SU-DHL-6 (cell line): ENCODE results near the gene CLASP1.

Experiments used
- H2AFZ ChIP-seq: fragments of 200-600 bp; sonication (generic); 2 replicates; pipeline ENCODE4 v1.6.1; 2014; ENCODE audit warnings: low read depth, mild to moderate bottlenecking, moderate library complexity, mixed read lengths, antibody characterized with exemption, low read length; ENCODE audit not compliant: severe bottlenecking
- H3F3A ChIP-seq: fragments of 200-600 bp; shearing (Covaris generic); 2 replicates; pipeline ENCODE4 v1.6.0; 2016; ENCODE audit warnings: antibody characterized with exemption, mild to moderate bottlenecking; ENCODE audit not compliant: insufficient read depth
- H3K27ac ChIP-seq: fragments of 200-600 bp; sonication (generic); 2 replicates; pipeline ENCODE4 v1.5.1; 2016; ENCODE audit warnings: low read depth, mild to moderate bottlenecking, low read length, moderate library complexity, mixed read lengths
- H3K27me3 ChIP-seq: fragments of 200-600 bp; sonication (generic), shearing (Covaris generic); 2 replicates; pipeline ENCODE4 v1.6.0; 2014; ENCODE audit warnings: mild to moderate bottlenecking, low read length
- H3K36me3 ChIP-seq: fragments of 200-600 bp; sonication (generic); 2 replicates; pipeline ENCODE4 v1.6.1; 2014; ENCODE audit warnings: mild to moderate bottlenecking, low read length, mixed read lengths
- H3K4me2 ChIP-seq: fragments of 300-600, 200-600 bp; shearing (Covaris generic), sonication (generic); 2 replicates; pipeline ENCODE4 v1.6.0; 2014; ENCODE audit warnings: low read length, low read depth, mild to moderate bottlenecking; ENCODE audit not compliant: poor library complexity, severe bottlenecking
- H3K4me3 ChIP-seq: fragments of 200-600 bp; sonication (generic); 2 replicates; pipeline ENCODE4 v1.5.1; 2014; ENCODE audit warnings: antibody characterized with exemption, low read length, mild to moderate bottlenecking, mixed read lengths; ENCODE audit not compliant: insufficient read depth, poor library complexity, severe bottlenecking
- H3K79me2 ChIP-seq: fragments of 200-600 bp; sonication (generic); 2 replicates; pipeline ENCODE4 v1.6.1; 2014; ENCODE audit warnings: mild to moderate bottlenecking, low read length, moderate library complexity; ENCODE audit not compliant: insufficient read depth
- H3K9ac ChIP-seq: fragments of 200-600 bp; sonication (generic); 2 replicates; pipeline ENCODE4 v1.7.0; 2014; ENCODE audit warnings: mild to moderate bottlenecking, low read length
- H3K9me2 ChIP-seq: fragments of 200-600 bp; sonication (generic); replicated peaks from 2 replicates; pipeline ENCODE4 v1.6.1; 2014; ENCODE audit warnings: low read length; ENCODE audit not compliant: insufficient read depth
- H3K9me3 ChIP-seq: fragments of 200-600 bp; sonication (generic); 2 replicates; pipeline ENCODE4 v1.6.1; 2014; ENCODE audit warnings: low read length, mixed read lengths; ENCODE audit not compliant: insufficient read depth
- H4K20me1 ChIP-seq: fragments of 200-600 bp; sonication (generic); 2 replicates; pipeline ENCODE4 v1.6.1; 2014; ENCODE audit warnings: low read depth, mild to moderate bottlenecking, antibody characterized with exemption, low read length, moderate library complexity, mixed read lengths
- CTCF ChIP-seq: fragments of 200-600 bp; sonication (generic); IDR thresholded peaks from one replicate; pipeline ENCODE4 v1.5.1; 2017; ENCODE audit warnings: antibody characterized with exemption, mild to moderate bottlenecking, low read length, moderate library complexity; ENCODE audit not compliant: insufficient read depth, poor library complexity, severe bottlenecking
- EZH2phosphoT487 ChIP-seq: fragments of 200-600 bp; sonication (generic), shearing (Covaris generic); conservative IDR thresholded peaks from 2 replicates; pipeline ENCODE4 v1.6.1; 2018; ENCODE audit warnings: mild to moderate bottlenecking, antibody characterized with exemption, low read length, moderate library complexity, mixed read lengths

Gene CLASP1

GRCh38 chr2:121633463-121633862, 15.8 kb downstream of the CLASP1 start:
- peaks cover 82% of the 10 kb centered on the region for H3K79me2 ChIP-seq
- TF ChIP-seq CTCF, result no peak
- TF ChIP-seq EZH2phosphoT487, result no peak
- H3K27ac ChIP-seq, result no peak overlapping the region
- no peaks in the 10 kb centered on the region; the same call in 1 of the 2 replicates for H3K9me3 ChIP-seq
- H3K9ac ChIP-seq, result no peak overlapping the region
- 0 out of 2 replicates have a peak, but pooled peaks cover 3% of the 10 kb centered on the region for H3F3A ChIP-seq
- H3K9me2 ChIP-seq, result no peaks in the 10 kb centered on the region
- no peak overlapping the region for H2AFZ ChIP-seq
- no peaks in the 10 kb centered on the region for H3K27me3 ChIP-seq
- no peaks in the 10 kb centered on the region for H4K20me1 ChIP-seq
- no peak overlapping the region for H3K4me3 ChIP-seq
- H3K36me3 ChIP-seq, result peaks cover 6% of the 10 kb centered on the region
- H3K4me2 ChIP-seq, result no peak overlapping the region

- H4K20me1 ChIP-seq, result no peaks in the 10 kb centered on the region; the same call in 1 of the 2 replicates
- no peak overlapping the region for H3K4me3 ChIP-seq
- H3K27ac ChIP-seq, result no peak overlapping the region
- no peaks in the 10 kb centered on the region; the same call in 1 of the 2 replicates for H3K36me3 ChIP-seq
- no peak overlapping the region for H2AFZ ChIP-seq
- TF ChIP-seq CTCF (no peak), EZH2phosphoT487 (no peak)
- H3K79me2 ChIP-seq, result peaks cover 87% of the 10 kb centered on the region
- H3K9me3 ChIP-seq, result no peaks in the 10 kb centered on the region
- no peak overlapping the region for H3K4me2 ChIP-seq
- H3K27me3 ChIP-seq, result no peaks in the 10 kb centered on the region
- no peak overlapping the region for H3K9ac ChIP-seq
- no peaks in the 10 kb centered on the region for H3F3A ChIP-seq
- H3K9me2 ChIP-seq, result no peaks in the 10 kb centered on the region
Observed at GRCh38 chr2:121627525-121628050, 21.7 kb downstream of the CLASP1 start.

GRCh38 chr2:121626777-121627524, 22.3 kb downstream of the CLASP1 start:
- TF ChIP-seq EZH2phosphoT487, result no peak
- no peak for TF ChIP-seq CTCF
- Histone ChIP-seq H3K27ac (no peak overlapping the region), H3K9ac (no peak overlapping the region), H3K4me3 (no peak overlapping the region), H3K79me2 (peaks cover 87% of the 10 kb centered on the region), H2AFZ (no peak overlapping the region), H3K9me3 (no peaks in the 10 kb centered on the region), H3K27me3 (no peaks in the 10 kb centered on the region), H4K20me1 (no peaks in the 10 kb centered on the region; the same call in 1 of the 2 replicates), H3K4me2 (no peak overlapping the region), H3F3A (no peaks in the 10 kb centered on the region), H3K9me2 (no peaks in the 10 kb centered on the region), H3K36me3 (no peaks in the 10 kb centered on the region; the same call in 1 of the 2 replicates)
